Natural killer cell (primary cell): Measurements from ENCODE around the gene TRAPPC2B. TPM values are rescaled to one million over a fixed set of nuclear protein-coding genes. Genes with fewer than 3 reads are reported as not detected.
"Not testable (repeated sequence)": the region's sequence is repeated elsewhere in the genome, so short reads cannot be mapped to it uniquely, and the experiment has no call there.

Source experiments
- ATAC-seq, 3 donors: fragments of 150-1000 bp in 2 of 3; fragments of 200-7000 bp in 1 of 3; cut with Tn5 transposase; 1 replicate in 1 of 3; 2 replicates in 2 of 3; pipeline ENCODE4 v1.10.0; 2021; ENCODE audit warnings: mild to moderate bottlenecking in 2 of 3, moderate library complexity in 2 of 3
- DNase-seq, 2 donors: peaks; one replicate each; pipeline versions ENCODE4 v3.0.0 to v3.0.0-alpha.2; 2013 to 2021; ENCODE audit warnings: mixed read lengths in 1 of 2
- H3K27ac ChIP-seq: one replicate; pipeline ENCODE4 v1.5.1; 2013; ENCODE audit warnings: mild to moderate bottlenecking, low read length
- H3K27me3 ChIP-seq: one replicate; pipeline ENCODE4 v1.6.1; 2013; ENCODE audit warnings: low read length; ENCODE audit not compliant: control insufficient read depth, insufficient read depth
- H3K36me3 ChIP-seq: one replicate; pipeline ENCODE4 v1.6.1; 2013; ENCODE audit warnings: low read length; ENCODE audit not compliant: control insufficient read depth, insufficient read depth
- H3K4me1 ChIP-seq: one replicate; pipeline ENCODE4 v1.6.1; 2013; ENCODE audit warnings: low read length; ENCODE audit not compliant: control insufficient read depth, insufficient read depth
- H3K4me3 ChIP-seq: one replicate; pipeline ENCODE4 v1.5.1; 2013; ENCODE audit warnings: low read length
- H3K9me3 ChIP-seq: one replicate; pipeline ENCODE4 v1.6.1; 2013; ENCODE audit warnings: low read length; ENCODE audit not compliant: control insufficient read depth, insufficient read depth
- H3K27ac Mint-ChIP-seq, 2 donors: one replicate each; pipeline ENCODE4 v1.8.0; 2022; ENCODE audit warnings: mild to moderate bottlenecking in 2 of 2, mixed read lengths in 2 of 2, moderate library complexity in 1 of 2
- H3K27me3 Mint-ChIP-seq, 2 donors: one replicate each; pipeline ENCODE4 v1.8.0; 2022; ENCODE audit warnings: low read depth in 2 of 2, mixed read lengths in 2 of 2
- H3K36me3 Mint-ChIP-seq: one replicate; pipeline ENCODE4 v1.8.0; 2022; ENCODE audit warnings: mixed read lengths
- H3K4me1 Mint-ChIP-seq, 2 donors: one replicate each; pipeline ENCODE4 v1.8.0; 2022; ENCODE audit warnings: mixed read lengths in 2 of 2
- H3K4me3 Mint-ChIP-seq: one replicate; pipeline ENCODE4 v1.8.0; 2022; ENCODE audit warnings: mild to moderate bottlenecking, moderate library complexity, mixed read lengths
- H3K9me3 Mint-ChIP-seq, 2 donors: one replicate each; pipeline ENCODE4 v1.8.0; 2022; ENCODE audit warnings: mixed read lengths in 2 of 2
- WGBS: methylation state at CpG from one replicate; pipeline ENCODE4 v1.1.7; 2013; ENCODE audit warnings: missing lambda C conversion rate; ENCODE audit not compliant: insufficient coverage; 5-methylcytosine and 5-hydroxymethylcytosine counted together
- intact Hi-C: fragments of 100-400 bp; cut with micrococcal nuclease; formaldehyde crosslinking; loops from one replicate; pipeline ENCODE4 v1.14.2; 2022
- total RNA-seq, 4 donors: library from RNA; stranded (reverse); fragments of 120-200 nt in 1 of 4; gene quantifications; one replicate each; pipeline versions ENCODE4 v1.2.3 to v1.2.4, GENCODE V29; 2013 to 2022
- TF ChIP-seq, protein P1 (sequence below): fragments of 200-600 bp; IDR thresholded peaks from one replicate; pipeline ENCODE4 v1.8.0; 2022; ENCODE audit warnings: antibody characterized with exemption

TRAPPC2B gene
- total RNA-seq, 3 donors from 2014 or later (not counting 1 experiment from before 2014, with no cell fraction given): 7.4 to 15.6 (median 13.7) TPM

DNA sequence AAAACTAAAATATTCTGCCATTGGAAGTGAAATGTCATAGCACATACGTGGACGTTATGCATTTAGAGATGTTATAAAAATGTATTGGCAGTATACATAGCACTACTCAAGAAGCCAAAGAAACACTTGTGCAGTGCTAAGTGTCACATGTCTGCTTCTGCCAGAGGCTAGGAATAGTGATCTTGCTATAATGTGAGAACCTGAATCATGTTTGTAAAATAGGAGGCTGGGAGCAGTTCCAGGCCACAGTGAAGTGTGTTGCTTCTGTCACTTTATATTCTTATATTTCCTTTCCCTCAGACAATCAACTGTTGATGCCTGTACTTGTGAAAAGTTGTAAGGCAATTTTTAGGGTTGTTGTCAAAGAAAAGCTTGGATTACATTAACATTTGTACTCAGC lies 3.4 kb downstream of the TRAPPC2B start:
- 83% methylated on average over 2 of the region's 2 CpGs for WGBS
- Histone ChIP-seq H3K27me3 (no peaks in the 10 kb centered on the region), H3K27ac (no peak overlapping the region), H3K4me1 (peaks cover 14% of the 10 kb centered on the region), H3K36me3 (peaks cover under 1% of the 10 kb centered on the region), H3K4me3 (no peak overlapping the region), H3K9me3 (peaks cover 7% of the 10 kb centered on the region)
- DNase-seq (no peak), ATAC-seq (no peak)
- H3K27ac Mint-ChIP-seq: peak overlapping the region in 1 of 2 donors; percentile 14
- TF ChIP-seq, protein P1, sequence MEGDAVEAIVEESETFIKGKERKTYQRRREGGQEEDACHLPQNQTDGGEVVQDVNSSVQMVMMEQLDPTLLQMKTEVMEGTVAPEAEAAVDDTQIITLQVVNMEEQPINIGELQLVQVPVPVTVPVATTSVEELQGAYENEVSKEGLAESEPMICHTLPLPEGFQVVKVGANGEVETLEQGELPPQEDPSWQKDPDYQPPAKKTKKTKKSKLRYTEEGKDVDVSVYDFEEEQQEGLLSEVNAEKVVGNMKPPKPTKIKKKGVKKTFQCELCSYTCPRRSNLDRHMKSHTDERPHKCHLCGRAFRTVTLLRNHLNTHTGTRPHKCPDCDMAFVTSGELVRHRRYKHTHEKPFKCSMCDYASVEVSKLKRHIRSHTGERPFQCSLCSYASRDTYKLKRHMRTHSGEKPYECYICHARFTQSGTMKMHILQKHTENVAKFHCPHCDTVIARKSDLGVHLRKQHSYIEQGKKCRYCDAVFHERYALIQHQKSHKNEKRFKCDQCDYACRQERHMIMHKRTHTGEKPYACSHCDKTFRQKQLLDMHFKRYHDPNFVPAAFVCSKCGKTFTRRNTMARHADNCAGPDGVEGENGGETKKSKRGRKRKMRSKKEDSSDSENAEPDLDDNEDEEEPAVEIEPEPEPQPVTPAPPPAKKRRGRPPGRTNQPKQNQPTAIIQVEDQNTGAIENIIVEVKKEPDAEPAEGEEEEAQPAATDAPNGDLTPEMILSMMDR: no peak
- intact Hi-C loops: no loop called here
- H3K4me3 Mint-ChIP-seq: no peak overlapping the region
- H3K36me3 Mint-ChIP-seq: peaks cover 9% of the 10 kb centered on the region
- H3K4me1 Mint-ChIP-seq: peaks cover 18 to 19% of the 10 kb centered on the region in 2 donors
- H3K9me3 Mint-ChIP-seq: peaks cover 2 to 8% of the 10 kb centered on the region in 2 donors
- no peaks in the 10 kb centered on the region for H3K27me3 Mint-ChIP-seq

DNA sequence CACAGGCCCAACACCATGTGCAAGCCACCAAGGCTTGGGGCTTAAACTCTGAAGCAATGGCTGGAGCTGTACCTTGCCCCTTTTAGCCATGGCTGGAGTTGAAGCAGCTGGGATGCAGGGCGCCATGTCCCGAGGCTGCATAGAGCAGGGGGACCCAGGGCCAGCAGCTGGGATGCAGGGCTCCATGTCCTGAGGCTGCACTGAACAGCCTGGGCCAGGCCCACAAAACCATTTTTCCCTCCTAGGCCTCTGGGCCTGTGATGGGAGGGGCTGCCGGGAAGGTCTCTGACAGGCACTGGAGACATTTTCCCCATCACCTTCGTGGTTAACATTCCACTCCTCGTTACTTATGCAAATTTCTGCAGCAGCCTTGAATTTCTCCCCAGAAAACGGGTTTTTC lies 10.8 kb downstream of the TRAPPC2B start:
- intact Hi-C loops: no loop called here
- no peak for ATAC-seq
- no peak overlapping the region for H3K4me3 ChIP-seq
- Mint-ChIP-seq H3K4me3 (no peak overlapping the region), H3K27me3 (no peaks in the 10 kb centered on the region), H3K27ac (no peak overlapping the region), H3K4me1 (no peaks in the 10 kb centered on the region), H3K36me3 (peaks cover 50% of the 10 kb centered on the region), H3K9me3 (peaks cover 2 to 11% of the 10 kb centered on the region in 2 donors)
- H3K27ac ChIP-seq: no peak overlapping the region
- H3K4me1 ChIP-seq: no peaks in the 10 kb centered on the region
- WGBS: 95% methylated on average over 6 of the region's 6 CpGs
- TF ChIP-seq, protein P1: no peak
- peaks cover 31% of the 10 kb centered on the region for H3K9me3 ChIP-seq
- peaks cover 23% of the 10 kb centered on the region for H3K36me3 ChIP-seq
- DNase-seq: no peak
- H3K27me3 ChIP-seq: no peaks in the 10 kb centered on the region

DNA sequence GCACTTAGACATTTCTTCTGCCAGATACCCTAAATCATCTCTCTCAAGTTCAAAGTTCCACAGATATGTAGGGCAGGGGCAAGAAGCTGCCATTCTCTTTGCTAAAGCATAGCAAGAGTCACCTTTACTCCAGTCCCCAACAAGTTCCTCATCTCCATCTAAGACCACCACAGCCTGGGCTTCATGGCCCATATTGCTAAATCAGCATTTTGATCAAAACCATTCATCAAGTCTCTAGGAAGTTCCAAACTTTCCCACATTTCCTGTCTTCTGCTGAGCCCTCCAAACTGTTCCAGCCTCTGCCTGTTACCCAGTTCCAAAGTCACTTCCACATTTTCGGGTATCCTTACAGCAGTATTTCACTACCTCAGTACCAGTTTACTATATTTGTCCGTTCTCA lies 11.3 kb downstream of the TRAPPC2B start:
- H3K27ac Mint-ChIP-seq, H3K4me1 Mint-ChIP-seq, H3K27me3 ChIP-seq, H3K4me3 ChIP-seq, intact Hi-C loops, H3K4me3 Mint-ChIP-seq, H3K27ac ChIP-seq, DNase-seq, H3K27me3 Mint-ChIP-seq, H3K4me1 ChIP-seq, ATAC-seq: not testable (repeated sequence)
- H3K36me3 ChIP-seq: peaks cover 23% of the 10 kb centered on the region
- H3K36me3 Mint-ChIP-seq: peaks cover 55% of the 10 kb centered on the region
- H3K9me3 ChIP-seq: peaks cover 33% of the 10 kb centered on the region
- WGBS: 100% methylated on average over 2 of the region's 2 CpGs
- peaks cover 7 to 14% of the 10 kb centered on the region in 2 donors for H3K9me3 Mint-ChIP-seq

DNA sequence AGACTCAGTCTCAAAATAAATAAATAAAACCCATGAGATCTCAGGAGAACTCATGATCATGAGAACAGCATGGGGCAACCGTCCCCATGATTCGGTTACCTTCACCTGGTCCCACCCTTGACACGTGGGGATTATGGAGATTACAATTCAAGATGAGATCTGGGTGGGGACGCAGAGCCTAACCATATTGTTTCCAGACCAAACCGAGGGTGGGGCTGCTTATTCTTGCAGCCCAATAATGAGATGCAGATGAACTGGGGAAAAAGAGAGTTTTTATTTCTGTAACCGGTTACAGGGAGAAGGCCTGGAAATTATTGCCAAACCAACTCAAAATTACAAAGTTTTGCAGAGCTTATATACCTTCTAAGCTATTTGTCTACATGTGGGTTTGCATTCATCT lies 12.8 kb downstream of the TRAPPC2B start:
- Histone ChIP-seq H3K4me3 (no peak overlapping the region), H3K36me3 (peaks cover 23% of the 10 kb centered on the region), H3K27me3 (no peaks in the 10 kb centered on the region), H3K4me1 (no peaks in the 10 kb centered on the region), H3K9me3 (peaks cover 37% of the 10 kb centered on the region), H3K27ac (no peak overlapping the region)
- Mint-ChIP-seq H3K9me3 (peaks cover 11 to 16% of the 10 kb centered on the region in 2 donors), H3K36me3 (peaks cover 65% of the 10 kb centered on the region), H3K4me3 (no peak overlapping the region), H3K27ac (no peak overlapping the region), H3K27me3 (no peaks in the 10 kb centered on the region), H3K4me1 (no peaks in the 10 kb centered on the region)
- TF ChIP-seq, protein P1: no peak
- WGBS: 95% methylated on average over 5 of the region's 6 CpGs
- no peak for DNase-seq
- no peak for ATAC-seq
- intact Hi-C loops: no loop called here
